Activated CD8-positive, alpha-beta memory T cell treated with anti-CD3 and anti-CD28 coated beads, Interleukin-2, amount 50 U/mL, for 24 hours (primary cell): ENCODE data around the gene PNPLA6.

ENCODE experiments used
- DNase-seq: peaks from one replicate; pipeline ENCODE4 v3.0.0-alpha.2; 2020; ENCODE audit errors: extremely low read depth

Gene PNPLA6

GRCh38 chr19:7535047-7535997, at the start of gene PNPLA6:
TSS of gene PNPLA6 (plus strand) at chr19:7535717. CDS start at chr19:7535789, 72 bp downstream.
- peak; percentile 75 for DNase-seq

- no peak for DNase-seq
Observed at GRCh38 chr19:7486923-7487322, 48.6 kb upstream of the PNPLA6 start.

GRCh38 chr19:7488736-7489353, 46.7 kb upstream of the PNPLA6 start, which contains the start of gene PEX11G:
TSS of gene PEX11G (minus strand) at chr19:7489035. CDS start at chr19:7489010, 25 bp downstream.
- peak; percentile 65 for DNase-seq

GRCh38 chr19:7489609-7490044, 45.9 kb upstream of the PNPLA6 start:
- DNase-seq: no peak

GRCh38 chr19:7492142-7492541, 43.4 kb upstream of the PNPLA6 start:
- no peak for DNase-seq

- DNase-seq: no peak
Observed at GRCh38 chr19:7492558-7492957, 43.0 kb upstream of the PNPLA6 start.

- no peak for DNase-seq
Observed at GRCh38 chr19:7494416-7495098, 41.0 kb upstream of the PNPLA6 start.

- DNase-seq: no peak
Observed at GRCh38 chr19:7497292-7497691, 38.2 kb upstream of the PNPLA6 start.

- DNase-seq: no peak
Observed at GRCh38 chr19:7500811-7501450, 34.6 kb upstream of the PNPLA6 start.

GRCh38 chr19:7502552-7502951, 33.0 kb upstream of the PNPLA6 start:
- no peak for DNase-seq

GRCh38 chr19:7504684-7505083, 30.8 kb upstream of the PNPLA6 start:
- DNase-seq: no peak

GRCh38 chr19:7505288-7505681, 30.2 kb upstream of the PNPLA6 start:
- no peak for DNase-seq

- no peak for DNase-seq
Observed at GRCh38 chr19:7505682-7506384, 29.7 kb upstream of the PNPLA6 start.

GRCh38 chr19:7506385-7507328, 28.9 kb upstream of the PNPLA6 start:
- no peak for DNase-seq

- DNase-seq: no peak
Observed at GRCh38 chr19:7507884-7508283, 27.6 kb upstream of the PNPLA6 start.

GRCh38 chr19:7509625-7510024, 25.9 kb upstream of the PNPLA6 start:
- DNase-seq: no peak

GRCh38 chr19:7512400-7512851, 23.1 kb upstream of the PNPLA6 start:
- DNase-seq: no peak

- no peak for DNase-seq
Observed at GRCh38 chr19:7513809-7514642, 21.5 kb upstream of the PNPLA6 start.

GRCh38 chr19:7515110-7515644, 20.3 kb upstream of the PNPLA6 start:
- no peak for DNase-seq
